Fibroblast of villous mesenchyme (primary cell): Measurements from ENCODE around the gene DHRS11. TPM values are rescaled to one million over a fixed set of nuclear protein-coding genes. Genes with fewer than 3 reads are reported as not detected.

Experiments used
- DNase-seq: peaks from one replicate; pipeline ENCODE4 v3.0.0-alpha.2; 2010; ENCODE audit warnings: low read depth
- H3K4me3 ChIP-seq: 2 replicates; pipeline ENCODE4 v1.5.1; 2011; ENCODE audit warnings: low read depth, mild to moderate bottlenecking, low read length
- total RNA-seq: library from RNA; depleted of rRNA; stranded (reverse); fragments of >200 nt; gene quantifications from 2 replicates; pipeline ENCODE4 v1.2.3, GENCODE V29; 2012
- TF ChIP-seq, protein P1 (sequence below): IDR thresholded peaks from 2 replicates; pipeline ENCODE4 v1.5.1; 2012; ENCODE audit warnings: low read depth, mild to moderate bottlenecking, low read length; ENCODE audit not compliant: insufficient read depth

The DHRS11 gene
- total RNA-seq, 1 donor = 5.6 TPM

- TF ChIP-seq, protein P1, sequence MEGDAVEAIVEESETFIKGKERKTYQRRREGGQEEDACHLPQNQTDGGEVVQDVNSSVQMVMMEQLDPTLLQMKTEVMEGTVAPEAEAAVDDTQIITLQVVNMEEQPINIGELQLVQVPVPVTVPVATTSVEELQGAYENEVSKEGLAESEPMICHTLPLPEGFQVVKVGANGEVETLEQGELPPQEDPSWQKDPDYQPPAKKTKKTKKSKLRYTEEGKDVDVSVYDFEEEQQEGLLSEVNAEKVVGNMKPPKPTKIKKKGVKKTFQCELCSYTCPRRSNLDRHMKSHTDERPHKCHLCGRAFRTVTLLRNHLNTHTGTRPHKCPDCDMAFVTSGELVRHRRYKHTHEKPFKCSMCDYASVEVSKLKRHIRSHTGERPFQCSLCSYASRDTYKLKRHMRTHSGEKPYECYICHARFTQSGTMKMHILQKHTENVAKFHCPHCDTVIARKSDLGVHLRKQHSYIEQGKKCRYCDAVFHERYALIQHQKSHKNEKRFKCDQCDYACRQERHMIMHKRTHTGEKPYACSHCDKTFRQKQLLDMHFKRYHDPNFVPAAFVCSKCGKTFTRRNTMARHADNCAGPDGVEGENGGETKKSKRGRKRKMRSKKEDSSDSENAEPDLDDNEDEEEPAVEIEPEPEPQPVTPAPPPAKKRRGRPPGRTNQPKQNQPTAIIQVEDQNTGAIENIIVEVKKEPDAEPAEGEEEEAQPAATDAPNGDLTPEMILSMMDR = no peak
- H3K4me3 ChIP-seq = peak overlapping the region; percentile 66
- DNase-seq = peak; percentile 98
Measured at GRCh38 chr17:36545465-36546417, 45.9 kb upstream of the DHRS11 start.

DNA sequence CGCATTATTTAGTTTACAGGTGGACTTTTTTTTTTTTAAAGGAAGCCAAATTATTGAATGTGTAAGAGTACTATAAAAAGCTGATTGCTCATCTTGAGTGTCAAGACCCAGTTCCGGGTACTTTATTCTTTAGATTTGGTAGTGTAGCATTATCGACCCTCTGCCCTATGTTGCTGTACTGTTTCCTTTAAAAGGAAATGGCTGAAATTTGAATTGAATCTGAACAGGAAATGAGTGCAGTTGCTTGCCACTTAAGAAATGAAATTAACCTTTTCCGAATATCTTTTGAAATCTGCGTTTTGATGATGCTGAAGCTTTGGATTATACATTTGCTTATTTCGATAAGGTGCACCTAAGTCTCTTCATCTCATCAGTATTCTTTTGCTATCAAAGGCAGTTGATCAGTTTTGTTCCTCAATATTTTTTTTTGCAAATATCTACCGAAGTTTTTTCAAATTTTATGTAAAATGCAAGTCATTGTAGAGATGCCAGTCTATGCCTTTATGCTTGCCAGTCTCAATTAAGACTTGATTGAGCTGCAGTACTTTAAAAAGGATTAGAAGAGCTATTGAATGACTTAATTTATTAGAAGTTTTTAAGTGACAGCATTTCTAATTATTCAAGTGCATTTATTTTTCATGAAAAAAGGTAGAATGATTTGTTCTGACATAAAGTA is 45.1 kb upstream of the DHRS11 start:
- DNase-seq = peak; percentile 13
- H3K4me3 ChIP-seq = peak overlapping the region; percentile 66
- TF ChIP-seq, protein P1 = no peak

DNA sequence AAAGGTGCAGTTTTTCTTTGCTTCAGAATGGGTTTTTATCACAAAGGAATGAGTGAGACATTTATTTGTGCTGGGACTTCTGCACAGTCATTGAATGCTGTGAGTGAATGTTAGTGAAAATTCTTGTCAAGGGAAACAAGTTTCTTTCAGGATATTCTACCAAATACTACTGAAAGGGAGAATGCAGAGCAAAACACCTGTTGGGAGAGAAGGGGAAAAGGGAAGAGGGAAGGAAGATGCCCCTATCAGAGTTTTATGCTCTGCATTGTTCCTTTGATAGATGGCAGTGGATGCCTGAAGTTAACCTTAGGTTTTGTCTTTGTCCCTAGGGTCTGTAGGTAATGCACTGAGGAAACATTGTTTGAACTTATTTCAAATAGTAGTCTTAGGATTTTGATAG is 43.9 kb upstream of the DHRS11 start:
- DNase-seq = no peak
- peak overlapping the region; percentile 66 for H3K4me3 ChIP-seq
- TF ChIP-seq, protein P1 = no peak

- no peak for DNase-seq
- TF ChIP-seq, protein P1 = no peak
- no peak overlapping the region for H3K4me3 ChIP-seq
Measured at GRCh38 chr17:36550491-36551417, 40.9 kb upstream of the DHRS11 start.

GRCh38 chr17:36553459-36553858 is 38.2 kb upstream of the DHRS11 start:
- no peak for DNase-seq
- no peak overlapping the region for H3K4me3 ChIP-seq

DNA sequence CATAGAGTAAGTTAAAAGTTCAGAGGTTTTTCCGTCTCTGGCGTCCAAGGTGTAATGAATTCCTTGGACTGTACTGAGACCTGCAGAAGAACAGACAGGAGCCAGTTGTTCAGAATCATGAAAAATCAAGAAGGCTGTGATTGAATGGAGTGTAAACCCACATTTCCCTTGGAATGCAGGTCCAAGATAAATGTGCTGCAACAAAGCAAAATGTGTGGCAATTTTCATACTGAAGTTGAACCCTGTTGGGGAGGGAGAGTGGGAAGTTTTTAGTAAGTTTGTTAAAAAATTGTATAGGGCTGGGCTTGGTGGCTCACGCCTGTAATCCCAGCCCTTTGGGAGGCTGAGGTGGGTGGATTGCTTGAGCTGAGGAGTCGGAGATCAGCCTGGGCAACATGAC is 25.6 kb upstream of the DHRS11 start:
- TF ChIP-seq, protein P1 = no peak
- DNase-seq = no peak
- H3K4me3 ChIP-seq = no peak overlapping the region

More at GRCh38 chr17:36553459-36553858, 38.2 kb upstream of the DHRS11 start:
- TF ChIP-seq, protein P1 = no peak
